ENCODE data around the gene PRKCH.

GRCh38 chr14:61587081-61587713 is 265.8 kb downstream of the PRKCH start:
- no peak for TF ChIP-seq POLR2A (IDR thresholded peaks at IDR 0.05; ENCODE audit: low read depth, low read length)
- TF ChIP-seq PAX5 (IDR thresholded peaks at IDR 0.05; ENCODE audit: insufficient read depth, low read length, severe bottlenecking) = no peak
- no peak for TF ChIP-seq TAF1 (IDR thresholded peaks at IDR 0.05; ENCODE audit: low read depth, low read length)
